GM21423 (cell line): ENCODE data around the gene PIGX.

Experiments
- ATAC-seq: cut with Tn5 transposase; IDR thresholded peaks from one replicate; pipeline ENCODE4 v1.9.1; 2021; ENCODE audit warnings: mild to moderate bottlenecking, moderate library complexity; ENCODE audit not compliant: unreplicated experiment

The PIGX gene

DNA sequence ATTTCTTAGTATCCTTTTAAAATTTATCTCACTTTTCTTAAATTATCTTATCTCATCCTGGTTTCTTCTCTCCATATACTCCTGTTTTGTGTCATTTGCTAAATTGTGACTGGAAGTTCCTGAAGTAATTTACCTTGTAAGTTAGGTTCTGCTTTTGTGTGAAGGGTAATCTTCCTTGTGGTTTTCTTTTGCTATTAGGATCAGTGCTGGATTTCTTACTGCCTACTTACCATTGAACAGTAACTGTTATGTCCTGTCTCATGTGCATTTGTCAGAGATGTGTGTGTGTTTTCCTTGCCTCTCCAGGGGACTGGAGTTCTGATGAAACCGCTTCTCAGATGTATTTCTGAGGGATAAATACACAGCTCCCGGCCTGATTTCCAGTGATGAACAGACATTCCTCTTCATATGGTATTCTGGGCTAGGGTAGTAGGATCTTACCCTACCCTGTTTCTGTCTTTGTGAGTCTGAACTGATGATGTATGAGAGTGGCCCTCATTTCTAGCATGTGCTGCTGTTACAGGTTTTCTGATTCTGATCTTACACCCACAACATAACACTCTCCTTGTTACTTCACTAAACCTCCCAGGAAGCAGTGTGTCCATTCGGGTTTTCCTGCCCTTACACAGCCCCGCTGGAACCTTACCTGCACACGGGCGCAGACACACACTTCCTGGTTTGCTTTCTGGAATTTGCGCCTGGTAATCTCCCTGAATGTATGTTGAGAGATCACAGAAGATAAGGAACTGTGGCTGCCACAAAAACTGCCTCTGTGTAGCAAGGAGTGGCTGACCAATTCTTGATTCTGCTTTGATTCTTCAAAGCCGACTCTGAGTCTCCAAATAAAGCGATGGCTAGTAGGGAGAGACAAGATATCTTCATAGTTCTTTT is 42.2 kb downstream of the PIGX start:
- no peak for ATAC-seq

DNA sequence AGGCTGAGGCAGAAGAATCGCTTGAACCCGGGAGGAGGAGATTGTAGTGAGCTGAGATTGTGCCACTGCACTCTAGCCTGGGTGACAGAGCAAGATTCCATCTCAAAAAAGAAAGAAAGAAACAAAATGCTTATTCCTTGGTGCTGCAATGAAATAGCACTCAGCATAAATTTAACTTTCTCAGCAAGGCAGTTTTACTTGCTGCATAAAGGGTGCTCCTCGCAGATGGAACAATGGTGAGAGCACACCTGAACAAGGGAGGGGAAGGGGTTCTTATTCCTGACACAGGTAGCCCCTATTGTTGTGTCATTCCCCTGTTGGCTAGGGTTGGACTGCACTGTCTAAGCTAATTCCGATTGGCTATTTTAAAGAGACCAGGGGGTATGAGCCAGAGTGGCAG is 44.6 kb downstream of the PIGX start:
- ATAC-seq: no peak

DNA sequence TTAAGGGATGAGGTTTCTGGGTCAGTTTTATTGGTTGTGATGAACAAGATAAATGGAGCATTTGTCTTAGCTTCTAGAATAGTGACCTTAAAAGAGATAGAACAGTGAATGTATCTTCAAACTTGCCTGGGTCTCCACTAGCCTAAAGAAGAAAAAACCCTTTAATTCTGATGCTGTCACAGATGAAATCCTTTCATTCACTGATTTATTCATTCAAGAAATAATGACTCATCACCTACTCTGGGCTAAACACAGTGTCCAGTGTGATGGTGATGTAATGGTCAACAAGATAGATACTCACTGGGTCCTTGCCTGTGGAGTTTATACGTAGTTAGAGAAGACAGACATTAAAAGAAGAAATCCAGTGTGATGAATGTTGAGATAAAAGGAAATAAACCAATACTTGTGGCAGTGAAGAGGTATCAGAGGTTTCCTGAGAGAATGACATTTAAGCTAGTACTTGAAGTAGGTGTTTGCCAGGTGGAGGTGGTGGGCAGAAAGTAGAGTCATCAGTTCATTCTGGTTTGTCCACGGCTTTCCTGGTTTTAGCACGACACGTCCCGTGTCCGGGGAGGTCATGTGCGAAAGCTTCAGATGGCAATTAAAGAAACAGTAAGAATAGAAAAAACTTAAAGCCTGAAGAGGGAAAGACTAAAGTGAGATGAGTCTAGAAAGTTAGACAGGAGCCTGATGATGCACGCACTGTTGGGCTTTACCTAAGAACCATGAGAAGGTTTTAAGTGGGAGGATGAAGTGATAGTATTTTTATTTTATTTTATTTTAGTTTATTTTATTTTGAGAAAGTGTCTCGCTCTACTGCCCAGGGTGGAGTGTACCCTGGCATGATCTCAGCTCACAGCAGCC is 45.9 kb downstream of the PIGX start:
- no peak for ATAC-seq

DNA sequence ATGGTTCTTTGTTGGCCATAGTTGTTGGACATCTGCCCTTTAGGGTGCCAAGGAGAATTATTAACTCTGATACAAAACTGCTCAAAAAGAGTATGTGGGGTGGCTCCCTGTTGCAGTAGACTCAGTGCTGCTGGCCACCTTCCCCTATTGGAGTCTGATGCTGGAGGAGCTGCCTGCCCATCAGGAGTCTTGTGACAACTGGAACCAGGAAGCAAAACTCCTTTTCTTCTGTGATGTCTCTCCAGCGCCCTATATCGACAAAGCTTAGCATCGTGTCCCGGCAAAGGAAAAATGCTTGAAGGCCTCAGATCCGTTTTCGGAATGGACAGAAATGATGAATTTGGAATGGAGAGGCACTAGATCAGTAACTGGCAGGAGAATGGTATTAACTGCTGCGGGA is 51.0 kb downstream of the PIGX start:
- ATAC-seq: no peak

DNA sequence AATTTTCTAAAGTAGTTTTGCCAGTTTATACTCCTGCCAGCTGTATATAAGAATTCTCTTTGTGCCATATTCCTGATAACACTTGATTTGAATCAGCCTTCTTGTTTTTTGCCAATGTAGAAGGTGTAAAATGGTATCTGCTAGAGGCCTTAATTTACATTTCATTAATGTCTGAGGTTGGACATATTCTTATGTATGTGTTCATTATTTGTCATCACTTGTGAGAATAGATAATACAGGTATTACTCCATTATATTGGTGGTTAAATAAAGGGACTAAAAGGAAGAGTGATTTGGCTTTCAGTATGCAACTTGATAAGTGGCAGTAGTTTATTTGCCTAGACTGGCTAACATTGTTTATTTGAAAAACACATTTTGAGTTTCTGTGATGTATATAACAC is 53.3 kb downstream of the PIGX start:
- no peak for ATAC-seq

DNA sequence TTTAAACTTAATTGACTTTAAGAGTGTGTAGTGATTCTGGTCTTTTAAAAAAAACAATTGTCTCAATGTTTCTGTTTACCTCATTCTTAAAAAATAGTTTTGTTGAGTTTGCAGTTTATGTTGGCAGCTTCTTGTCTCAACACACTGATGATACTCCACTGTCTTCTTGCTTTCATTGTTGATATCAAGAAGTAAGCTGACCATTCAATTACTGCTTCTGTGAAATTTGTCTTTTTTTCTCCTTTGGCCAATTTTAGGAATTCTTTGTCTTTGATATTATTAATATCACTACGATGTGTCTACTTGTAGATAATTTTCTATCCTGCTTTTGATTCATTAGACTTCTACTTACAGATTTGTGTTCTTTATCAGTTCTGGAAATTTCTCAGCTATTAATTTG is 58.9 kb downstream of the PIGX start:
- ATAC-seq: no peak

DNA sequence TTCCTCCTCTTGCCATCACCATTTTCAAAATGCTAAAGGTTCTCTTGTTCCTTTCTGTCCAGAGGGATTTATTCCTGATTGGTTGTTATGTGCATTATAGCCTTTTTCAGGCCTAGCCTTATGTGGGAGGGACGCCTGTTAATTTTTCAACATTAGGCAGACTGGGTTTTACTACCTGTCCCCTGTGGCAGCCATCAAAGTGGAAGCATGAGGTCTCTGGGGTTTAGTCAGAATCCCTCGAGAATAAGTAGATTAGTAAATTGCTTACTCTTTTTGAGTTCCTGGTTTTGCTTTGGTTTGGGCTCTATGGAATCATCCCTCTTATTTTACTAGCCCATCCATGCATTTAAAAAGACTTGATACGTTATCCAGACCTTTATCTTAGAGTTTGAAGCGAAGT is 59.9 kb downstream of the PIGX start:
- ATAC-seq: no peak

DNA sequence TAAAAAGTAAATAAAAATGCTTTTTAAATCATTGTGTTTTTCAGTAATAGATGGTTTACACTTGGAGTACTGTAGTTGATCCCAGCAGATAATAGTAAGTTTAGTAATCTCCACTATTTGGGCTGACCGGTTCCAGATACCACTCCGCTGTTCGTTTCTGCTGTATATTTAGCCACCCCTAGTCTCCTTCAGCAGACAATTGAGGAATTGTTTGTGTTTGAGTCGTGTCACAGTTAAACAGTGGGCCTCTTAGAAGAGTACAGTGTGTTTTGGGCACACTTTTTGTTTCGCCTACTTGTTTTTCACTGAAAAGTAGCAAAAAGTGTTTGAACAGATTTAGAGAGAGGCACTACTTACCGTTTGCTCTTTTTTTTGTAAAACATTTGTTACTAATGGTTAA is 60.7 kb downstream of the PIGX start:
- ATAC-seq: no peak

DNA sequence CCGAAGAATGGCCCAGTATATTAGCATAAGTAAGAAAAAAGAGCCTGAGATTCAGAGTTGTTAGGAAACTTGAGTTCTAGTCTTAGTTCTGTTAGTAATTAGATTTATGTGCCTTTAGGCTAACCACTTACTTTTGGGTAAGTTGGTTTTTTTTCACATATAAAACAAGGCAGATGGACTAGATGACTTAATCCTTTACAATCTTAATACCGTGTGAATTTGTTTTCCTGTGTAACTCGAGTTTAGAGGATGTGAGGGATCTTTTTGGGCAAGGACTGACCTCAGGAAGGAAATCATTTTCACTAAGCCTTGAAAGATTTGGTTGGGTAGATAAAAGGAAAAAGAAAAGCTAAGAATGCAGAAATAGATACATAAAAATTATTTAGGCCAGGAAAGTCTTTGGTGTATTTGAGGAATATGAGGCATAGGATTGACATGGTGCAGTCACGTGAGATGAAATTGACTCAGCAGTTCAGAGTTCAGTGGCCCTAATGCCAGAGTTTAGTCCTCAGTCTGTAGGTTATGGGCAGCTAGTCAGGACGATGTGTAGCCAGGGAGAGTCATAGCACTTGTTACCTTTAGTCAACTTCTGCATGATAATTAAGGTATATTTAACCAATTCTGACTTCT is 62.1 kb downstream of the PIGX start:
- ATAC-seq: no peak

DNA sequence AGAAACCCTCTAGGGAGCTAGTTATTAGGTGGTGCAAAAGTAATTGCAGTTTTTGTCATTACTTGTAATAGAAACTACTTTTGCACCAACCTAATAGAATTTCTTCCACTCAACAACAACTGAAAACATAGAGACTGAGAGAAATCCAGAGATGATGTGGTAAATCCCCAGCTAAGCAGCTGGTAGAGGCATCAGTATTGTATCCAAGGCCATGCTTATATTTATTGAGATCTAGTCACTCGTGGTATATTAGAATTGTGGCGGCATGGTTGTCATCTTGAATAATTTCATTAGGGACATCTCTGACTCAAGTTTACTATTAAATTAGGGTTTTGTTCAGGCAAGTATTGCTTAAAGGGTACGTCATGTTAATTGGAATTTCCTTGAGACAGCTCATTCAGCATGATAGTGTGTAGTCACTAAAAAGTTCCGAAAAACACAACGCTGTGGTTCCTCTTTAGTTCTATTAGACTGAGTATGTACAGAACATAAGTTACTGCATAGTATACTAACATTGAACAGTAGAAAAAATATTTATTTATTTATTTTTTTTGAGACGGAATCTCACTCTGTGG is 62.8 kb downstream of the PIGX start:
- ATAC-seq: no peak

DNA sequence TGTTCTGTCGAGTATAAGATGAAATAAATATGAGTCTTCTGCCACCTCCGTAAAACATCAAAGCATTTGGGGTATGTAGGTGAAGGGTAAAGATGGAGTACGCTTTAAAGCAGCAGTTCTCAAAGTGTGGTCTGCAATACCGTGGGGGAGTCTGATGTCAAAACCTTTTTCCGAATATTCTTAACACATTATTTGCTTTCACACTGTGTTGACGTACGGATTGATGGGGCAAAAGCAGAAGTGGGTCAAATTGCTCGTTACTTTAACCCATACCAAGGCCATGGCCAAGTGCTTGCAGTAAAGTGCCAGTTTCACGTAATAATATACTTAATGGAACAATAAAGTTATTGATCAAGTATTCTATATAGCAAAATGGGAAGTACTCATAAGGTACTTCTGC is 63.8 kb downstream of the PIGX start:
- ATAC-seq: no peak

DNA sequence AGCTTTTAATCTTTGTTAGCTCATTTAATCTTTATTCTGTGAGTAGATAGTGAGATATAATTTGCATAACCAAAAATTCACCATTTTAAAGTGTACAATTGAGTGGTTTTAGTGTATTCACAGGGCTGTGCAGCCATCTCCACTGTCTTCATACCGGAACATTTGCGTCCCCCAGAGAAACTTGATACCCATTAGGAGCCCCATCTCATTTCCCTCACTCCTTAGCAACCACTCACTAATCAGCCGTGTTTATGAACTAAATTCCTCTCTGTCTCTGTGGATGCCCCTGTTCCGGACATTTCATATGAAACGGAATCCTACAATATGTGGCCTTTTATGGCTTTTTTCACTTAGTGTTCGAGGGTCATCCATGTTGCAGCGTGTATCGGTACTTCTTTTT is 65.7 kb downstream of the PIGX start:
- no peak for ATAC-seq

DNA sequence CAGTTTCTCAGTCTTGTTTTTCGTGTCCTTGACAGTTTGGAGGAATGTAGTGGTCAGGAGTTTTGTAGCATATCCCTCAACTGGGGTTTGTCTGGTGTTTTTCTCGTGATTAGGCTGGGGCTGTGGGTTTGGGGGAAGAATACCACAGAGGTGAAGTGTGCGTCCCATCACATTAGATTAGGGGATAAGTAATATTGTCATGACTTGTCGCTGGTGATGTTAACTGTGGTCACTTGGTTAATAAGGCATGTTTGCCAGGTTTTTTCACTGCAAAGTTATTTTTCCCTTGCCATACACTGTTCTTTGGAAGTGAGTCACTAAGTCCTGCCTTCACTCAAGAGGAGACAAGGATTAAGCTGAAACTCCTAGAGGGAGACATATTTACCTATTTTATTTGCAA is 66.6 kb downstream of the PIGX start:
- ATAC-seq: no peak

DNA sequence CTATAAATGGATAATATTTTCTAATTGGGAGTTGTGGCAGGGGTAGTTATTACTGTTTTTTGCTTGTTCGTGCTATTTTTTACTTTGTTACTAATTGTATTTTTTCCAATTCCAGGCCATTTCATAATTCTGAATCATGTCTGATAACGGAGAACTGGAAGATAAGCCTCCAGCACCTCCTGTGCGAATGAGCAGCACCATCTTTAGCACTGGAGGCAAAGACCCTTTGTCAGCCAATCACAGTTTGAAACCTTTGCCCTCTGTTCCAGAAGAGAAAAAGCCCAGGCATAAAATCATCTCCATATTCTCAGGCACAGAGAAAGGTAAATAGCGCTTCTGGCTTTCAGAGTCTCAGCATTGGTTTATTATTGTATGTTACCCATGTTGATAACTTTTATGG is 70.3 kb downstream of the PIGX start:
- no peak for ATAC-seq
